ENCODE data around the gene SLC22A14. TPM values are rescaled to one million over a fixed set of nuclear protein-coding genes. Genes with fewer than 3 reads are reported as not detected.

SLC22A14 gene
- total and polyA plus RNA-seq, 2 donors from 2014 or later = 0.19 to 0.75 TPM

DNA sequence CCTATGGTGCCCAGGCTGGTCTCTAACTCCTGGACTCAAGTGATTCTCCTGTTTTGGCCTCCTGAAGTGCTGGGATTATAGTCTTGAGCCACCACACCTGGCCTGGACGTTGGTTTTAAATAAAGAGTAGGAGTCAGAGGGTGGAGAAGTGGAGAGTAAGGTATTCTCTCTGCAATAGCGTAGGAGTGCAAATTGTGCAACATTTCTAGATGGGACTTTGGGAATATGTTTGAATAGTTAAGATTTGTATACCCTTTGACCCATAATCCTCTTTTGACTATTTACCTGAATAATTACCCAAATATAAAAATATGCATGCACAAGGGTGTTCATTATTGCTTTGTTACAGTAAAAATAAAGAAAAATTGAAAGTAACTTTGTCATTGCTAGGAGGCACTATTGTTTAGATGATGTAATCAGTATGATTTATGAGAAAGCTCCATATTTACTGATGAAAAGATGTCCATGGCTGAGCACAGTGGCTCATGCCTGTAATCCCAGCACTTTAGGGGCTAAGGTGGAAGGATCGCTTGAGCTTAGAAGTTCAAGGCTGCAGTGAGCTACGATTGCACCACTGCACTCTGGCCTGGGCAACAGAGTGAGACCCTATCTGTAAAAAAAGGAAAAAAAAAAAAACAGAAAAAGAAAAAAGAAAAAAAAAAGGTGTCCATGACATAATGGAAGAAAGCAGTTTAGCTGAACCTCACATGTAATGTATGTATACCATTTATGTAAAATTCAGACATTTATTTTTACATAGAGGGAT lies 49.3 kb downstream of the SLC22A14 start:
- Histone ChIP-seq H3K4me1 (ENCODE audit: control insufficient read depth in 2 of 3, insufficient read depth in 2 of 3, low read depth in 1 of 3, low read length in 3 of 3) (no peaks in the 10 kb centered on the region), H3K9ac (ENCODE audit: low read length in 3 of 3) (no peak overlapping the region), H3K27me3 (ENCODE audit: control insufficient read depth, insufficient read depth, low read length) (no peaks in the 10 kb centered on the region), H3K4me3 (ENCODE audit: low read length in 3 of 3) (no peak overlapping the region), H3K9me3 (ENCODE audit: control insufficient read depth in 2 of 3, insufficient read depth in 1 of 3, low read length in 3 of 3) (peaks cover 0 to 6% (median 0%) of the 10 kb centered on the region in 3 donors), H3K36me3 (ENCODE audit: control insufficient read depth in 2 of 3, insufficient read depth in 3 of 3, low read length in 3 of 3) (no peaks in the 10 kb centered on the region), H3K27ac (ENCODE audit: low read depth in 2 of 2, low read length in 2 of 2) (no peak overlapping the region)
- intact Hi-C loops (cut with DNase I) = no loop called here
- DNase-seq (no peak), FAIRE-seq (no peak)
- TF ChIP-seq, protein P1, sequence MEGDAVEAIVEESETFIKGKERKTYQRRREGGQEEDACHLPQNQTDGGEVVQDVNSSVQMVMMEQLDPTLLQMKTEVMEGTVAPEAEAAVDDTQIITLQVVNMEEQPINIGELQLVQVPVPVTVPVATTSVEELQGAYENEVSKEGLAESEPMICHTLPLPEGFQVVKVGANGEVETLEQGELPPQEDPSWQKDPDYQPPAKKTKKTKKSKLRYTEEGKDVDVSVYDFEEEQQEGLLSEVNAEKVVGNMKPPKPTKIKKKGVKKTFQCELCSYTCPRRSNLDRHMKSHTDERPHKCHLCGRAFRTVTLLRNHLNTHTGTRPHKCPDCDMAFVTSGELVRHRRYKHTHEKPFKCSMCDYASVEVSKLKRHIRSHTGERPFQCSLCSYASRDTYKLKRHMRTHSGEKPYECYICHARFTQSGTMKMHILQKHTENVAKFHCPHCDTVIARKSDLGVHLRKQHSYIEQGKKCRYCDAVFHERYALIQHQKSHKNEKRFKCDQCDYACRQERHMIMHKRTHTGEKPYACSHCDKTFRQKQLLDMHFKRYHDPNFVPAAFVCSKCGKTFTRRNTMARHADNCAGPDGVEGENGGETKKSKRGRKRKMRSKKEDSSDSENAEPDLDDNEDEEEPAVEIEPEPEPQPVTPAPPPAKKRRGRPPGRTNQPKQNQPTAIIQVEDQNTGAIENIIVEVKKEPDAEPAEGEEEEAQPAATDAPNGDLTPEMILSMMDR (IDR thresholded peaks at IDR 0.05; ENCODE audit: borderline replicate concordance, extremely low read depth, insufficient read depth) = no peak

DNA sequence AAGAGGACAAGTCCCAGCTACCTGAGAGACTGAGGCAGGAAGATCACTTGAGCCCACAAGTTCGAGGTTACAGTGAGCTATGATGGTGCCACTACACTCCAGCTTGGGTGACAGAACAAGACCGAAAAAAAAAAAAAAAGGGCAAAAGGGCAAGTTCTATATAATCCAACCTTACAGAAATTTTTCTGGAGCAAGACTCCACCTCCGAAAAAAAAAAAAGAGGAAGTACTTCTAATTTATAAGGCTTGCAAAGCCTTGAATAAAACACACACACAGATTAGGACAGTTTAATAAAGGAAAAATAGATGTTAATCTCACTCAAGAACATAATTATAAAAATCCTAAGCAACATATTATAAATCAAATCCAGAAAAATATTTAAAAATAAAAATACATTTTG lies 50.1 kb downstream of the SLC22A14 start:
- FAIRE-seq = no peak
- intact Hi-C loops (cut with DNase I) = no loop called here

GRCh38 chr3:38334142-38335055 lies 52.3 kb downstream of the SLC22A14 start:
- no peak overlapping the region for H3K9ac ChIP-seq (ENCODE audit: low read length in 3 of 3)
- no peaks in the 10 kb centered on the region for H3K36me3 ChIP-seq (ENCODE audit: control insufficient read depth in 2 of 3, insufficient read depth in 3 of 3, low read length in 3 of 3)
- H3K4me1 ChIP-seq (ENCODE audit: control insufficient read depth in 2 of 3, insufficient read depth in 2 of 3, low read depth in 1 of 3, low read length in 3 of 3) = peaks cover 0 to 2% (median 0%) of the 10 kb centered on the region in 3 donors
- no peak overlapping the region for H3K4me3 ChIP-seq (ENCODE audit: low read length in 3 of 3)
- H3K27me3 ChIP-seq (ENCODE audit: control insufficient read depth, insufficient read depth, low read length) = no peaks in the 10 kb centered on the region
- no peak overlapping the region for H3K27ac ChIP-seq (ENCODE audit: low read depth in 2 of 2, low read length in 2 of 2)
- no peak for DNase-seq
- intact Hi-C loops (cut with DNase I) = no loop called here
- H3K9me3 ChIP-seq (ENCODE audit: control insufficient read depth in 2 of 3, insufficient read depth in 1 of 3, low read length in 3 of 3) = no peaks in the 10 kb centered on the region
- TF ChIP-seq, protein P1 (IDR thresholded peaks at IDR 0.05; ENCODE audit: borderline replicate concordance, extremely low read depth, insufficient read depth) = no peak
- FAIRE-seq = no peak

More for the DNA sequence above, 50.1 kb downstream of the SLC22A14 start:
- peaks cover 0 to 2% (median 0%) of the 10 kb centered on the region in 3 donors for H3K4me1 ChIP-seq (ENCODE audit: control insufficient read depth in 2 of 3, insufficient read depth in 2 of 3, low read depth in 1 of 3, low read length in 3 of 3)
- no peak overlapping the region for H3K27ac ChIP-seq (ENCODE audit: low read depth in 2 of 2, low read length in 2 of 2)
- DNase-seq = no peak
- no peaks in the 10 kb centered on the region for H3K27me3 ChIP-seq (ENCODE audit: control insufficient read depth, insufficient read depth, low read length)
- no peak overlapping the region for H3K4me3 ChIP-seq (ENCODE audit: low read length in 3 of 3)
- H3K9ac ChIP-seq (ENCODE audit: low read length in 3 of 3) = no peak overlapping the region
- H3K36me3 ChIP-seq (ENCODE audit: control insufficient read depth in 2 of 3, insufficient read depth in 3 of 3, low read length in 3 of 3) = no peaks in the 10 kb centered on the region
- TF ChIP-seq, protein P1 (IDR thresholded peaks at IDR 0.05; ENCODE audit: borderline replicate concordance, extremely low read depth, insufficient read depth) = no peak
- peaks cover 0 to 2% (median 0%) of the 10 kb centered on the region in 3 donors for H3K9me3 ChIP-seq (ENCODE audit: control insufficient read depth in 2 of 3, insufficient read depth in 1 of 3, low read length in 3 of 3)

All from kidney (tissue), 14 donors.